BJ (cell line): Measurements from ENCODE around the gene MAN1B1. TPM values are rescaled to one million over a fixed set of nuclear protein-coding genes. Genes with fewer than 3 reads are reported as not detected.
A peak's percentile ranks its signal among the peaks of the same experiment; 100 is the strongest.
"Not testable (repeated sequence)": the region's sequence is repeated elsewhere in the genome, so short reads cannot be mapped to it uniquely, and the experiment has no call there.

Experiments
- CTCF ChIA-PET: fragments of 350-600 bp; formaldehyde crosslinking; extraction: SDS; loops from one replicate; lab custom pipeline; 2021; ENCODE audit warnings: antibody characterized with exemption, inconsistent platforms; lab: Yijun Ruan, JAX
- POLR2A ChIA-PET: fragments of 300-600 bp; sonication (Branson Sonifier 250); formaldehyde crosslinking; extraction: SDS; loops from one replicate; lab custom pipeline; 2021; ENCODE audit warnings: antibody characterized with exemption; lab: Charles Lee
- DNase-seq: peaks from one replicate; pipeline ENCODE4 v3.0.0-alpha.2; 2011; ENCODE audit warnings: low read depth
- H3K27me3 ChIP-seq: 2 replicates; pipeline ENCODE4 v1.6.0; 2011; ENCODE audit warnings: low read length; ENCODE audit not compliant: control insufficient read depth, insufficient read depth
- H3K36me3 ChIP-seq: 2 replicates; pipeline ENCODE4 v1.5.1; 2011; ENCODE audit warnings: low read length; ENCODE audit not compliant: control insufficient read depth, insufficient read depth
- H3K4me3 ChIP-seq: 2 replicates; pipeline ENCODE4 v1.5.1; 2011; ENCODE audit warnings: low read depth, mild to moderate bottlenecking, control low read depth, low read length
- CTCF ChIP-seq: IDR thresholded peaks from 2 replicates; pipeline ENCODE4 v1.5.1; 2011; ENCODE audit warnings: low read depth, mild to moderate bottlenecking, control low read depth, inconsistent platforms, low read length, moderate library complexity; ENCODE audit not compliant: insufficient read depth
- polyA plus RNA-seq: library from polyadenylated mRNA; depleted of rRNA; stranded (reverse); fragments of >200 nt; gene quantifications from 2 replicates; pipeline ENCODE4 v1.2.3, GENCODE V29; 2011

MAN1B1 gene
- polyA plus RNA-seq, 1 experiment, result 80.0 TPM

DNA sequence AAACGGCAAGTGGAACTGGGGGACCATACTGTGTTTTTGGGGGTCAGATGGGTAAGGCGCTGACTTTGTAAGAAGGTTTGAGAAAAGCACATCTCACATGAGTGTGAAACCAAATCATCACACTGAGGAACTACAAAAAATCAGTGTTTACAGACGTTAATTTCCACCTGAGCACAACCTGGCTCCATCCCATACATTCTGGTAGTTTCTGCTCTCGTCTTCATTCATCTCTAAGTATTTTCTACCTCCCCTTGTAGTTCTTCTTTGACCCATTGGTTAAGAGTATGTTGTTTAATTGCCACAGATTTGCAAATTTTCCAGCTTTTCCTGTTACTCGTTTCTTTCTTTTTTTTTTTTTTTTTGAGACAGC lies 36.7 kb downstream of the MAN1B1 start:
- no peak for TF ChIP-seq CTCF
- Histone ChIP-seq H3K36me3 (no peaks in the 10 kb centered on the region), H3K27me3 (no peaks in the 10 kb centered on the region), H3K4me3 (no peak overlapping the region)
- no peak for DNase-seq
- ChIA-PET CTCF (interaction anchor here (1.0 kb wide), 1 partner anchor 18 kb away, joined by 3 read pairs; no protein-coding TSS in a partner anchor), POLR2A (no interaction called here)

- CTCF ChIA-PET, result not testable (repeated sequence)
Measured at GRCh38 chr9:137123952-137124462, 37.2 kb downstream of the MAN1B1 start.

GRCh38 chr9:137126786-137127185 lies 40.0 kb downstream of the MAN1B1 start:
- Histone ChIP-seq H3K4me3 (no peak overlapping the region), H3K27me3 (no peaks in the 10 kb centered on the region), H3K36me3 (no peaks in the 10 kb centered on the region)
- no peak for TF ChIP-seq CTCF
- CTCF ChIA-PET, result interaction anchor here (1.0 to 2.1 kb wide), 2 partner anchors 48 to 100 kb away, joined by 3 to 6 read pairs; partner anchors contain the start of gene RNF224
- no peak for DNase-seq
- POLR2A ChIA-PET, result no interaction called here

More at GRCh38 chr9:137123952-137124462, 37.2 kb downstream of the MAN1B1 start:
- H3K27me3 ChIP-seq, POLR2A ChIA-PET, DNase-seq, H3K4me3 ChIP-seq, H3K36me3 ChIP-seq: not testable (repeated sequence)

DNA sequence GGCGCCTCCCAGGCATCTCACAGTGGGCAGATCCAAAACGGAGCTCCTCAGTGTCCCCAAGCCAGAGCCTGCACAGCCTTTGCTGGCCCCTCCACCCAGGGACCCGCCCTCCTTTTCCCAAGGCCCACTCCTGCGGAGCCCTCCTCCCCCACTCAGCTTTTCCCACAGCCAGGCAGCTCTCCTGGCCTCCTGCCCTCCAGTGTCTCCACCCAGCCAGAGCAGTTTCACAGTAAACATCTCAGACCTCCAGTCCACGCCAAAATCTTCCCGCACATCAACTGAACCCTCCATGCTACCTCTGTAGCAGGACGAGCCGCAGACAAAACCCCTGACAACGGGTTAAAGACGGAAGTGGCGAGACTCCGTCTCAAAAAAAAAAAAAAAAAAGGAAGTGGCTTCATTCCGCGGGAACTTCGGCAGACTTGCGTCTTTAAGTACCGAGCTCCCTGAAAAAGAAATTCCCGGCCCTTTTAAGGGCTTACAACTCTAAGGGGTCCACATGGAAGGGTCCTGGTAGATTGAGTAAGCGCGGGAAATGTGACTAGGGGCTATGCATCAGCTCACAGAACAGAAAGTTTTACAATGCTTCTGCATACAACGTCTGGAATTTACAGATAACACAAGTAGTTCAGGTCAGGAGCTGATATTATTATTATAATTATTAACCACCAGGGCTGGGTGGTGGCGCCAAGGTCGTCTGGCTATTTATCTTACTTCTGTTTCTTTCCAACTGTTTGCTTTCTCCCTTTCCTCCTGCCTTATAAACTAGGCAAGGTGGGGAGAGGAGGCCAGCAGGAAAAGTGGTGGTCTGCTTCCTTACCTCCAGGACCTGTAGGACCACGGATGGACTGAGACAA lies 40.7 kb downstream of the MAN1B1 start:
- CTCF ChIA-PET, result interaction anchor here (2.1 kb wide), 1 partner anchor 99 kb away, joined by 6 read pairs; the partner anchor contains the start of gene RNF224
- Histone ChIP-seq H3K27me3 (no peaks in the 10 kb centered on the region), H3K36me3 (no peaks in the 10 kb centered on the region), H3K4me3 (no peak overlapping the region)
- no peak for DNase-seq
- POLR2A ChIA-PET, result interaction anchor here (0.9 kb wide), 1 partner anchor 113 kb away, joined by 3 read pairs; the partner anchor contains the start of gene TUBB4B
- no peak for TF ChIP-seq CTCF

GRCh38 chr9:137128158-137128861 lies 41.5 kb downstream of the MAN1B1 start:
- Histone ChIP-seq H3K36me3 (no peaks in the 10 kb centered on the region), H3K4me3 (peak overlapping the region; percentile 63), H3K27me3 (no peaks in the 10 kb centered on the region)
- ChIA-PET POLR2A (interaction anchor here (0.9 kb wide), 1 partner anchor 112 kb away, joined by 3 read pairs; the partner anchor contains the start of gene TUBB4B), CTCF (interaction anchor here (1.4 to 2.1 kb wide), 2 partner anchors 99 to 112 kb away, joined by 4 to 6 read pairs; partner anchors contain the start of genes RNF224 and TUBB4B)
- no peak for DNase-seq
- TF ChIP-seq CTCF, result no peak
